Activated naive CD8-positive, alpha-beta T cell treated with anti-CD3 and anti-CD28 coated beads, Interleukin-2, amount 50 U/mL, for 24 hours (primary cell): ENCODE data around the gene COX6B1.
"Not testable (repeated sequence)": the region's sequence is repeated elsewhere in the genome, so short reads cannot be mapped to it uniquely, and the experiment has no call there.

Source experiments
- ATAC-seq: fragments of 150-1000 bp; cut with Tn5 transposase; one replicate; pipeline ENCODE4 v1.10.0; 2021
- DNase-seq: peaks from one replicate; pipeline ENCODE4 v3.0.0; 2021
- H3K27ac Mint-ChIP-seq: one replicate; pipeline ENCODE4 v1.8.0; 2021; ENCODE audit warnings: mild to moderate bottlenecking, mixed read lengths
- H3K27me3 Mint-ChIP-seq: one replicate; pipeline ENCODE4 v1.8.0; 2021; ENCODE audit warnings: mixed read lengths
- H3K36me3 Mint-ChIP-seq: one replicate; pipeline ENCODE4 v1.8.0; 2021; ENCODE audit warnings: low read depth, mixed read lengths
- H3K4me1 Mint-ChIP-seq: one replicate; pipeline ENCODE4 v1.8.0; 2021; ENCODE audit warnings: mixed read lengths
- H3K4me3 Mint-ChIP-seq: one replicate; pipeline ENCODE4 v1.8.0; 2021; ENCODE audit warnings: mild to moderate bottlenecking, moderate library complexity, mixed read lengths
- H3K9me3 Mint-ChIP-seq: one replicate; pipeline ENCODE4 v1.8.0; 2021; ENCODE audit warnings: mixed read lengths

The COX6B1 gene

GRCh38 chr19:35666251-35666913, 18.3 kb downstream of the COX6B1 start, which contains the start of gene UPK1A:
TSS of gene UPK1A (plus strand) at chr19:35666517. CDS start at chr19:35666813, 296 bp downstream.
- Mint-ChIP-seq H3K27me3 (peaks cover 12% of the 10 kb centered on the region), H3K4me1 (no peaks in the 10 kb centered on the region), H3K27ac (peak within 1 kb of the TSS; percentile 50), H3K36me3 (peaks cover 18% of the 10 kb centered on the region), H3K9me3 (no peaks in the 10 kb centered on the region), H3K4me3 (no peak within 1 kb of the TSS)
- DNase-seq (no peak), ATAC-seq (no peak)

GRCh38 chr19:35669566-35669965, 21.4 kb downstream of the COX6B1 start:
- H3K9me3 Mint-ChIP-seq: no peaks in the 10 kb centered on the region
- H3K4me3 Mint-ChIP-seq: no peak overlapping the region
- H3K36me3 Mint-ChIP-seq: no peaks in the 10 kb centered on the region
- H3K27me3 Mint-ChIP-seq: peaks cover 30% of the 10 kb centered on the region
- no peak for DNase-seq
- H3K4me1 Mint-ChIP-seq: peaks cover 8% of the 10 kb centered on the region
- no peak for ATAC-seq
- H3K27ac Mint-ChIP-seq: no peak overlapping the region

GRCh38 chr19:35669974-35670373, 21.9 kb downstream of the COX6B1 start:
- Mint-ChIP-seq H3K4me1 (peaks cover 8% of the 10 kb centered on the region), H3K4me3 (no peak overlapping the region), H3K27ac (no peak overlapping the region), H3K36me3 (no peaks in the 10 kb centered on the region), H3K9me3 (no peaks in the 10 kb centered on the region), H3K27me3 (peaks cover 30% of the 10 kb centered on the region)
- ATAC-seq: no peak
- no peak for DNase-seq

- Mint-ChIP-seq H3K36me3 (no peaks in the 10 kb centered on the region), H3K4me1 (peaks cover 8% of the 10 kb centered on the region), H3K4me3 (no peak overlapping the region), H3K27me3 (peaks cover 31% of the 10 kb centered on the region), H3K27ac (no peak overlapping the region), H3K9me3 (no peaks in the 10 kb centered on the region)
- DNase-seq (no peak), ATAC-seq (no peak)
These were observed 22.6 kb downstream of the COX6B1 start for GRCh38 chr19:35670686-35671085.

- H3K27ac Mint-ChIP-seq: no peak overlapping the region
- H3K36me3 Mint-ChIP-seq: no peaks in the 10 kb centered on the region
- ATAC-seq (no peak), DNase-seq (no peak)
- no peaks in the 10 kb centered on the region for H3K9me3 Mint-ChIP-seq
- H3K4me1 Mint-ChIP-seq: peaks cover 8% of the 10 kb centered on the region
- no peak overlapping the region for H3K4me3 Mint-ChIP-seq
- peaks cover 34% of the 10 kb centered on the region for H3K27me3 Mint-ChIP-seq
These were observed 23.7 kb downstream of the COX6B1 start for GRCh38 chr19:35671818-35672217.

- Mint-ChIP-seq H3K36me3 (no peaks in the 10 kb centered on the region), H3K4me1 (peaks cover 8% of the 10 kb centered on the region), H3K9me3 (no peaks in the 10 kb centered on the region), H3K27me3 (peaks cover 36% of the 10 kb centered on the region), H3K27ac (no peak overlapping the region), H3K4me3 (peak overlapping the region; percentile 74)
- DNase-seq: peak; percentile 59
- peak; percentile 94 for ATAC-seq
These were observed 25.1 kb downstream of the COX6B1 start for GRCh38 chr19:35673121-35673804.

GRCh38 chr19:35675589-35676140, 27.5 kb downstream of the COX6B1 start:
- no peak overlapping the region for H3K4me3 Mint-ChIP-seq
- H3K36me3 Mint-ChIP-seq: no peaks in the 10 kb centered on the region
- H3K4me1 Mint-ChIP-seq: peaks cover 8% of the 10 kb centered on the region

GRCh38 chr19:35689836-35690235, 41.7 kb downstream of the COX6B1 start:
- Mint-ChIP-seq H3K9me3 (no peaks in the 10 kb centered on the region), H3K4me1 (peaks cover 6% of the 10 kb centered on the region), H3K36me3 (no peaks in the 10 kb centered on the region), H3K27me3 (no peaks in the 10 kb centered on the region), H3K4me3 (no peak overlapping the region), H3K27ac (no peak overlapping the region)
- DNase-seq: no peak
- no peak for ATAC-seq

More at GRCh38 chr19:35675589-35676140, 27.5 kb downstream of the COX6B1 start:
- ATAC-seq (no peak), DNase-seq (no peak)
- Mint-ChIP-seq H3K27ac (no peak overlapping the region), H3K9me3 (no peaks in the 10 kb centered on the region), H3K27me3 (peaks cover 28% of the 10 kb centered on the region)

GRCh38 chr19:35691106-35691505, 43.0 kb downstream of the COX6B1 start:
- not testable (repeated sequence) for ATAC-seq, H3K36me3 Mint-ChIP-seq, H3K27ac Mint-ChIP-seq, H3K4me3 Mint-ChIP-seq, H3K27me3 Mint-ChIP-seq, H3K9me3 Mint-ChIP-seq, H3K4me1 Mint-ChIP-seq, DNase-seq

- no peak for ATAC-seq
These were observed 43.9 kb downstream of the COX6B1 start for GRCh38 chr19:35692010-35692409.

GRCh38 chr19:35693422-35693821, 45.3 kb downstream of the COX6B1 start:
- ATAC-seq (peak; percentile 3), DNase-seq (no peak)
- Mint-ChIP-seq H3K27me3 (no peaks in the 10 kb centered on the region), H3K4me1 (peaks cover 25% of the 10 kb centered on the region), H3K9me3 (no peaks in the 10 kb centered on the region), H3K36me3 (no peaks in the 10 kb centered on the region), H3K4me3 (no peak overlapping the region), H3K27ac (no peak overlapping the region)

More at GRCh38 chr19:35692010-35692409, 43.9 kb downstream of the COX6B1 start:
- Mint-ChIP-seq H3K27ac (no peak overlapping the region), H3K9me3 (no peaks in the 10 kb centered on the region), H3K4me3 (no peak overlapping the region), H3K36me3 (no peaks in the 10 kb centered on the region), H3K27me3 (no peaks in the 10 kb centered on the region), H3K4me1 (peaks cover 15% of the 10 kb centered on the region)
- no peak for DNase-seq

GRCh38 chr19:35693835-35694599, 45.9 kb downstream of the COX6B1 start:
- Mint-ChIP-seq H3K36me3 (no peaks in the 10 kb centered on the region), H3K27me3 (no peaks in the 10 kb centered on the region), H3K4me3 (no peak overlapping the region), H3K4me1 (peaks cover 25% of the 10 kb centered on the region), H3K27ac (peak overlapping the region; percentile 62), H3K9me3 (no peaks in the 10 kb centered on the region)
- DNase-seq (peak; percentile 91), ATAC-seq (peak; percentile 99)

GRCh38 chr19:35695895-35696422, 47.8 kb downstream of the COX6B1 start:
- no peaks in the 10 kb centered on the region for H3K27me3 Mint-ChIP-seq
- peak overlapping the region; percentile 67 for H3K27ac Mint-ChIP-seq
- H3K36me3 Mint-ChIP-seq: no peaks in the 10 kb centered on the region
- ATAC-seq: no peak
- no peak for DNase-seq
- no peaks in the 10 kb centered on the region for H3K9me3 Mint-ChIP-seq
- H3K4me3 Mint-ChIP-seq: no peak overlapping the region
- peaks cover 32% of the 10 kb centered on the region for H3K4me1 Mint-ChIP-seq

GRCh38 chr19:35696835-35697234, 48.7 kb downstream of the COX6B1 start:
- Mint-ChIP-seq H3K36me3 (no peaks in the 10 kb centered on the region), H3K4me3 (no peak overlapping the region), H3K4me1 (peaks cover 33% of the 10 kb centered on the region), H3K9me3 (no peaks in the 10 kb centered on the region), H3K27me3 (no peaks in the 10 kb centered on the region), H3K27ac (no peak overlapping the region)
- no peak for DNase-seq
- peak; percentile 48 for ATAC-seq
